GM12878 (cell line): ENCODE data around the gene MYH9.

Experiments used
- BCL3 ChIP-seq: IDR thresholded peaks from 2 replicates; pipeline ENCODE4 v1.6.1; 2011; ENCODE audit warnings: borderline replicate concordance, low read depth, mild to moderate bottlenecking, moderate library complexity, low read length; ENCODE audit not compliant: insufficient read depth, poor library complexity, severe bottlenecking
- CTCF ChIP-seq, 3 experiments: IDR thresholded peaks in 2 of 3; conservative IDR thresholded peaks in 1 of 3; 2 replicates each; pipeline ENCODE4 v1.5.1; 2011; ENCODE audit warnings: low read depth in 3 of 3, low read length in 3 of 3, mild to moderate bottlenecking in 3 of 3, control low read depth in 2 of 3, moderate library complexity in 2 of 3, inconsistent platforms in 1 of 3, mixed read lengths in 1 of 3; ENCODE audit not compliant: control insufficient read depth in 2 of 3, insufficient read depth in 1 of 3; ENCODE audit errors: extremely low read depth in 1 of 3
- HDGF ChIP-seq: fragments of 450-650 bp; IDR thresholded peaks from 2 replicates; pipeline ENCODE4 v1.6.1; 2016; ENCODE audit warnings: antibody characterized with exemption
- IRF3 ChIP-seq: fragments of 450-650 bp; IDR thresholded peaks from 2 replicates; pipeline ENCODE4 v1.6.1; 2014; ENCODE audit warnings: mild to moderate bottlenecking
- POLR2A ChIP-seq: IDR thresholded peaks from 2 replicates; pipeline ENCODE4 v1.6.1; 2011; ENCODE audit warnings: low read depth, mild to moderate bottlenecking, low read length
- POLR2AphosphoS5 ChIP-seq: IDR thresholded peaks from 2 replicates; pipeline ENCODE4 v1.6.1; 2011; ENCODE audit warnings: mild to moderate bottlenecking, low read length, inconsistent platforms
- RAD21 ChIP-seq: IDR thresholded peaks from 2 replicates; pipeline ENCODE4 v1.6.1; 2011; ENCODE audit warnings: mild to moderate bottlenecking, low read depth, low read length, moderate library complexity; ENCODE audit not compliant: insufficient read depth
- TCF12 ChIP-seq: IDR thresholded peaks from 2 replicates; pipeline ENCODE4 v1.6.1; 2011; ENCODE audit warnings: low read depth, mild to moderate bottlenecking, low read length

GRCh38 chr22:36419912-36420882, 32.4 kb upstream of the MYH9 start:
- TF ChIP-seq CTCF (IDR thresholded peaks at IDR 0.05 in 2 of 3, conservative IDR thresholded peaks at IDR 0.05 in 1 of 3; ENCODE audit: control insufficient read depth in 2 of 3, extremely low read depth in 1 of 3, insufficient read depth in 1 of 3, low read depth in 3 of 3, low read length in 3 of 3) = no peak
- no peak for TF ChIP-seq POLR2A
- TF ChIP-seq HDGF = no peak
- no peak for TF ChIP-seq TCF12
- TF ChIP-seq IRF3 = no peak
- TF ChIP-seq POLR2AphosphoS5 = no peak
- TF ChIP-seq BCL3 = no peak
- no peak for TF ChIP-seq RAD21
